ENCODE results near the gene FURIN.
"Not testable (repeated sequence)": the region's sequence is repeated elsewhere in the genome, so short reads cannot be mapped to it uniquely, and the experiment has no call there.

The FURIN gene

DNA sequence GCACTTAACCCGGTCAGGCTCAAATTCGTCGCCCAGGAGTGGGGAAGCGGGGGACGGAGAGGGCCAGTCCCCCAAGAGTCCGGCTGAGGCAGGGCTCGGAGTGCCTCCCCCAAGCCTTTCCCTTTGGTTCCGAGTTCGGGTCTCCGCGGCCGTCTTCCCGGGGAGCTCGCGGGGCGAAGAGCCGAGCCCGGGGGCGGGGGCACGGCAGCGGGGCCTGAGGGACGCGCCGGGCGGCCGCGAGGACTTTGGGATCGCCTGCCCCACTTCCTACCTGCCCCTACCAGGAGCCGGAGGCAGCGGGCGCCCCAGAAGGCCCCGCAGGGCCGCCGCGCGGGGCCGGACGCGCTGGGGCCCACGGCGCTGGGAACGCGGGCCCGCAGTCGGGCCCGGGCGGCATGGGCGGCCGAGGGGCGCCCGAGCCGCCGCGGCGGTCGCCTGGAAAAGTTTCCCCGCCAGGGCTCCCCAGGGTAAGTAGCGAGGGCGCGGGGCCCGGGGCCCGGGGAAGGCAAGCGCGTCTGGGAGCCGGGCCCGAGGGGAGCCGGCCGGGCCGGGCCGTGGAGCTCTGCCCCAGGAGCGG lies 2.8 kb downstream of the FURIN start:
- peak in 1 of 2 experiments; percentile 58 for DNase-seq

DNA sequence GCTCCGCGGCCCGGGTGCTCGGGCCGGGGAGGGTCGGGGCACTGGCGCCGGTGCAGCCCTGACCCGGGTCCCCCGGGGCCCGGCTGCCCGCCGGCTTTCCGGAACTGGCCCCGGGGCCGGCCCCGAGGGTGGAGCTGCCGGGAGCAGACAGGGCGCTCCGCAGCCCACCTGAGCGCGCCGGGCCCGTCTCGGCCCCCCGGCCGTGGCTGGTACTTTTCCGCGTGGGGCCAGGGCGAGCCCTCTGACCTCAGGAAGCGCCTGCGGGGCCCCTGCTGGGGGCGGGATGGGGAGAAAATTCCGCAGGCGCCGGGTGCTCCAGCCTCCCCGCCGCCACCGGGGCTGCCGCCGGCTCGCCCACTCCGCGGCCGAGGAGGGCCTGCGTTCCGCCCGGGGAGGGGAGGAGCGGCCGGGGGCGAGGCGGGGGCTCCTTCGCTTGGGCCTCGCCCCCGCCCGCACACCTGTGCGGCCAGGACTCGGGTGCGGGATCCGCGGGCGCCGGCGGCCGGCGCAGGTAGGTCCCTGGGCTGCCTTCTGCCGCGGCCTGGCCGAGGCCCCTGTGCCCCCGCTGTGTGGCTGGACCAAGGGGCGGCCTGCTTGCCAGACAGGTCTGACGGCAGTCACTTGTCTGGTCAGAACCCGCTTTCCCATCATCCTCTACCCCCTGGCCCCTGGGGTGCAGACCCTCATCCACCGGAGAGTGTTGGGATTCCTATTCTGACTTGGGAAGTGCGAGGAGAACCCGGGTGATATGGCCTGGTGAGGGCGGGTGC lies 3.5 kb downstream of the FURIN start:
- no peak for DNase-seq

DNA sequence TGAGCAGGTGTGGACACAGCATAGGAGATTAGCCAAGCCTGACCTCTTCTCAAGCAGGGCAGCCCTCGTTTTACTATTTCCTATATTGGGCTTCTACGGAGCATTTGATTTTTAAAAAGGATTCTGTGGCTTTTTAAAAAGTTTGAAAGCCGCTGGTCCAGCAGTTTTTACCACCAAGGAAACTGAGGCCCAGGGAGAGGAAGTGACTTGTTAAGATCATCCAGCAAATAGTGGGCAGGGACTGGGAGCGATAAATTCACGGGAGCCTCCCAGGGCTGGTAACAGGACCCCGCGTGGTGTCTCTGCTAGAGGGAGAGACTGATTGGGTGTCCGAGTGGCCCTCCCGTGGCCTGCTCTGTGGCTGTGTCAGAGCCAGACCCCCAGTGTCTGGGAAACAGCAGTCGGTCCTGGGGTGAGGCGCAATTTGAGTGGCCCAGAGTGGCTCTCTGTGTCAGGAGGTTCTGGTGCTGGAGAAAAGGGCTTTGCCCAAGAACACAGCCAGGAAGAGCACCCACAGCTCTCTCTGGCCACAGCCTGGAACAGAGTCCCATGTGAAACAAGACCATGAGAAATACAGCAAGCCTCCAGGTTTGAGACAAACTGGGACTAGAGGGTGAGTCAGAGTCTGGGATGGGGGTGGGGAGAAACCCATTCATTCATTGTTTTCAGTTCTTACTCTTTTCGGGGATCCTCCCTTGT lies 4.2 kb downstream of the FURIN start:
- peak; percentile 21 to 43 for DNase-seq

DNA sequence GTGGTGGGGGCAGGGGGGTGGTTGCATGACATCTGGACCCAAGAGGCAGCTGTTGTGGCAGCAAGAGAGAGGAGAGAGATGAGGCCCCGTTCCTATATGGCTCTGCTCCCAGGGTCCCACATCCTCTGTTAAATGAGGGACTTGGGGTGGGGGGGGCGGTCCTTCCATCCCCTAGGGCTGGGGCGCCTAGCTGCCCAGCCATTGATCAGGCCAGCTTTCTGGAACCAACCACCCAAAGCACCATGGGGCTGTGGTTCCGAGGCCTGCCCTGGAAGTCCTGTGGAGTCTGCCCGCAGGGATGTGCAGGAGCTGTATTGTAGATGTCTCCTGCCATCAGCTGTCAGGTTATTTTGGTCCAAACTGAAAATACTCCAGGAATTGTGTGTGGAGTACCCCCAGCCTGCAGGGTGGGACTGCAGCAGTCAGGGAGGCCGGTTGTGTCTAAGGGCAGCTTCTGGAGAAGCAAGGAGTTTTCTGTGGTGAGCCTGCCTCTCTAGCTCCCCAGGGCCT lies 5.2 kb downstream of the FURIN start:
- DNase-seq = no peak

DNA sequence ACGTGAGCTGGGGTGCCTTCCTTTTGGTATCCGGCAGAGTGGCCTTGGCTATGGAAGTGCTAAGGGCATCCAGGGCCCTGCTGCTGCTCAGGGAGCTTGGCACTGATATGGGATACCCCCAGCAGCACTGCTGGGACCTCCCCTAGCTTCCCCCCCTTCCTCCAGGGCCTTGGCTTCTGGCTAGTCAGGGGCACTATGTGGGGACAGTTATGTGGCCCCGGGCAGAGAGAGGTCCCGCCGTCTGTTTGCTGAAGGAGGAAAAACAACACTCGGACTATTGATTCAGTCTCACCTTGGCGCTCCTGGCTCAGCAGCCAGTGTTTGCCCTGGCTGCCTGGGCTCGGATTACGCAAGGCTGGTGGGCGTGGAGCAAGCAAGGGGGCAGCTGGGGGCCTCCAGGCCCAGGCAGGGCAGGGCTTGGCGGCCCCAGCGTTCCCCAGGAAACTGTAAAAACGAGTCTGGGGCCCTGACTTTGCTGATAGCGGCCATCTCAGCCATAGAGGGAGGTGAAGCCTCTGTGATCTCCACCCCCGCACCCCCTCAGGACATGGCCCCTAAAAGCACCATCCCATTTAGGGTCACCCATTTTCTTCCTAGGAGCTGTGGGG lies 5.7 kb downstream of the FURIN start:
- DNase-seq = no peak

DNA sequence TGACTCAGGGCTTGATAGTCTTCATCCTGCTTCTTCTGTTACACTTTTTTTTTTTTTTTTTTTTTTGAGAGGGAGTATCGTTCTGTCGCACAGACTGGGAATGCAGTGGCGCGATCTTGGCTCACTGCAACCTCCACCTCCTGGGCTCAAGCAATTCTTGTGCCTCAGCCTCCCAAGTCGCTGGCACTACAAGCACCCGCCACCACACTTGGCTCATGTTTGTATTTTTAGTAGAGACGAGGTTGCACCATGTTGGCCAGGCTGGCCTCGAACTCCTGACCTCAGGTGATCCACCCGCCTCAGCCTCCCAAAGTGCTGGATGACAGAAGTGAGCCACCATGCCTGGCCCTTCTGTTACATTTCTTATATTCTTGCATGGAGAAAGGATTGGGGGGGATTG lies 6.6 kb downstream of the FURIN start:
- DNase-seq = not testable (repeated sequence)

DNA sequence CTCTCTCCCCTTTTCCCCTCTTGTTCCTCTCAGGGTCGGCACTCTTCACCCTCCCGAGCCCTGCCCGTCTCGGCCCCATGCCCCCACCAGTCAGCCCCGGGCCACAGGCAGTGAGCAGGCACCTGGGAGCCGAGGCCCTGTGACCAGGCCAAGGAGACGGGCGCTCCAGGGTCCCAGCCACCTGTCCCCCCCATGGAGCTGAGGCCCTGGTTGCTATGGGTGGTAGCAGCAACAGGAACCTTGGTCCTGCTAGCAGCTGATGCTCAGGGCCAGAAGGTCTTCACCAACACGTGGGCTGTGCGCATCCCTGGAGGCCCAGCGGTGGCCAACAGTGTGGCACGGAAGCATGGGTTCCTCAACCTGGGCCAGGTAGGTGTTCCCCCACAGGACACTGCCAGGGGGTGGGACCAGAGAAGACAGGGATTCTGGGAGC lies 7.2 kb downstream of the FURIN start:
- DNase-seq = no peak

DNA sequence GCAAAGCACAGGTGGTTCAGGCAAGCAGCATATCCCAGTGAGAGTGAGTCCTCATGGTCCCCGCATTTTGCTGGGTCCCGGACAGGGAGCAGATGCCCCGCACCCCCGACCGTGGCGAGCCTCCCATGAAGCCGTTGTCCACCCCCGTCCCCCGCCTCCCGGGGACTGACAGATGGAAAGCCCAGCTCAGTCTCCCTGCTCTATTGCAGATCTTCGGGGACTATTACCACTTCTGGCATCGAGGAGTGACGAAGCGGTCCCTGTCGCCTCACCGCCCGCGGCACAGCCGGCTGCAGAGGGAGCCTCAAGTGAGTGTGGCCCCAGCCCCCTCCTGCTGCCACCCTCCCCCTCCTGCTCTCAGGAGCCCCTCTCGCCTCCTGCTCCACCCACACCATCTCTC lies 7.7 kb downstream of the FURIN start:
- DNase-seq = no peak

DNA sequence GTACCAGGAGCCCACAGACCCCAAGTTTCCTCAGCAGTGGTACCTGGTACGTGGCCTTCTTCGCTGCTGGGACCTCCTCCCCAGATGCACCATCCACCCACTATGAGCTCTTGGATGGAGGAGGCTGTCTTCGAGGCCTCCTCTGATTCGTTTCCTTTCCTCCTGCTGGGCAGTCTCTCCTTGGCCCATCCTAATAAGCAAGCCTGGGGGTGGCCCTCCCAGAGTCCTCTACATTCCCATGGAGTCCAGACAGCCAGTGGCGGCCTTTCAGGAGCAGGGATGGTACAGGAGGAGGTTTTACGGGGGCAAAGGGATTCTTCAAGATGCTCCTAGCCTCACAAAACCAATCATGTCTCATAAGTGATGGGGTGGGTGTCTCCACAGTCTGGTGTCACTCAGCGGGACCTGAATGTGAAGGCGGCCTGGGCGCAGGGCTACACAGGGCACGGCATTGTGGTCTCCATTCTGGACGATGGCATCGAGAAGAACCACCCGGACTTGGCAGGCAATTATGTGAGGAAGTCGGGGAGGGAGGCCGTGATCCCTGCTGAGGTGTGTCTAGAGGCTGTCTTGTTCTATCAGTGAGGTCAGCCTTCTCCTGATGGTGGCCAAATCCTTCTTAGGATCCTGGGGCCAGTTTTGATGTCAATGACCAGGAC lies 8.3 kb downstream of the FURIN start:
- no peak for DNase-seq

DNA sequence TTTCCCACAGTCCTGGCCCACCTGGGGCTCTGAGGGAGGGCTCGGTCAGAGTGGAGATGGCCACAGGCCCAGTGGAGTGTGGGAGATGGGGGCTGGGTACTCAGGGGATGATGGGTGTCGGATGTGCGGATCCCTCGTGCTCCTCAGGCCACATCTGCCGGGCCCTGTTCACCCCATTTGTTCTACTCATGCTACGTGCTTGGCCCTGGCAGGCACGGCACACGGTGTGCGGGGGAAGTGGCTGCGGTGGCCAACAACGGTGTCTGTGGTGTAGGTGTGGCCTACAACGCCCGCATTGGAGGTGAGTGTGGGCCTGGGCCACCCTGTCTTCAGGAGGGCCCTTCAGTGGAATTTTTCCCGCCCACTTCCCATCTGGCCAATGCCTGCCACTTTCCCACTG lies 8.9 kb downstream of the FURIN start:
- DNase-seq = no peak

DNA sequence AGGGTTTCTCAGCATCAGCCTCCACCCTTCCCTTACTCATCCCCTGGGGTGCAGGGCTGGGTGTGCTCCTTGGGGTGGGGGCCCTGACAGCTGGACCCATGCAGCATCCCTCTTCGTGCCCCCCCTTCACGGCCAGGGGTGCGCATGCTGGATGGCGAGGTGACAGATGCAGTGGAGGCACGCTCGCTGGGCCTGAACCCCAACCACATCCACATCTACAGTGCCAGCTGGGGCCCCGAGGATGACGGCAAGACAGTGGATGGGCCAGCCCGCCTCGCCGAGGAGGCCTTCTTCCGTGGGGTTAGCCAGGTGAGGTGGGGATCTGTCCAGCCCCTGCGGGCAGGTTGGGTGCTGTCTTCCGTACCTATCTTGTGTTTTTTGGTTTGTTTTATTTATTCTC lies 9.6 kb downstream of the FURIN start:
- no peak for DNase-seq

DNA sequence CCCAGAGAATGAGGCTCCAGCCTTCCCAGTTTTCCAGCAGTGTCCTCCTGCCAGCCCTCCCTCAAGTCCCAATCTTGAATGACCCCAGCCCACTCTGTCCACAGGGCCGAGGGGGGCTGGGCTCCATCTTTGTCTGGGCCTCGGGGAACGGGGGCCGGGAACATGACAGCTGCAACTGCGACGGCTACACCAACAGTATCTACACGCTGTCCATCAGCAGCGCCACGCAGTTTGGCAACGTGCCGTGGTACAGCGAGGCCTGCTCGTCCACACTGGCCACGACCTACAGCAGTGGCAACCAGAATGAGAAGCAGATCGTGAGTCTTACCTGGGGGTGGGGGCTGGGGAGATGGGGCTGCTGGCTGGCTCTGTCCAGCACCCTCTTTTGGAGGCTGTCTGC lies 10.3 kb downstream of the FURIN start:
- no peak for DNase-seq

DNA sequence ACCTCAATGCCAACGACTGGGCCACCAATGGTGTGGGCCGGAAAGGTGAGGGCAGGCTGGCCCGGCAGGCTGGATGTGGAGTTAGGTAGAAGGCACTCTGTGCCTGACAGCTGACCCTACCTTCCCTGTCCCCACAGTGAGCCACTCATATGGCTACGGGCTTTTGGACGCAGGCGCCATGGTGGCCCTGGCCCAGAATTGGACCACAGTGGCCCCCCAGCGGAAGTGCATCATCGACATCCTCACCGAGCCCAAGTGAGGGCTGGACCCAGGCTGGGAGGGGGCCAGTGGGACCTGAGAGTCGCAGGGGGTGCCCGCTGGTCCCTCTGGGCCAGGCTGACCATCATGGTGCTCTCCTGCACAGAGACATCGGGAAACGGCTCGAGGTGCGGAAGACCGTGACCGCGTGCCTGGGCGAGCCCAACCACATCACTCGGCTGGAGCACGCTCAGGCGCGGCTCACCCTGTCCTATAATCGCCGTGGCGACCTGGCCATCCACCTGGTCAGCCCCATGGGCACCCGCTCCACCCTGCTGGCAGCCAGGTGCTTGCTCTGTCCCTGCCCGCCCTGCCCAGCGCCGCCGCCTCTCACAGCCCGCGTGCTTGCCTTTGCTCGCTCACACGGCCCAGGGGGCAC lies 11.5 kb downstream of the FURIN start:
- no peak for DNase-seq

DNA sequence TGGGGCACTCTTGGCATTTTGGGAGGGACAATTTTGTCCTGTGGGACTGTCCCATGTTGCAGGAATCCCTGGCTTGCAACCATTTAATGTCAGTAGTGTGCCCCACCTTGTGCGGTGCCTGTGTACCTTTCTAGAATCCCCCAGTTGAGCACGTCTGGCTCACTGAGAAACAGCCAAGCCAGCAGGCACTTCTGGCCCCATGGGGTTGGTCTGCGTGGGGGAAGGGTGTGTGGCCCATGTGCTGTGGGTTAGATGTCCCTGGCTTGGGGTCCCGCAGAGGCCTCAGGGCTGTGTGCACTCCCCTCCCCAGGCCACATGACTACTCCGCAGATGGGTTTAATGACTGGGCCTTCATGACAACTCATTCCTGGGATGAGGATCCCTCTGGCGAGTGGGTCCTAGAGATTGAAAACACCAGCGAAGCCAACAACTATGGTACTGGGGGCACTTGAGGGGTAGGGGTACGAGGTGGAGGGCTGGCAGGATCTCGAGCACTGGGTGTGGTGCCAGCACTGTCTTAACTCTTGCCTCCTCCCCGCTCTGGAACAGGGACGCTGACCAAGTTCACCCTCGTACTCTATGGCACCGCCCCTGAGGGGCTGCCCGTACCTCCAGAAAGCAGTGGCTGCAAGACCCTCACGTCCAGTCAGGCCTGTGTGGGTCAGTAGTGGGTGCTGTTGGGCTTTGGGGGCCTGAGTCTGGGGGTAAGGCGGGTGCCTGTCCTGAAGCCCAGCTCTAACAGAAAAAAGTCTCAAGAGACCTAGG lies 12.2 kb downstream of the FURIN start:
- no peak for DNase-seq

DNA sequence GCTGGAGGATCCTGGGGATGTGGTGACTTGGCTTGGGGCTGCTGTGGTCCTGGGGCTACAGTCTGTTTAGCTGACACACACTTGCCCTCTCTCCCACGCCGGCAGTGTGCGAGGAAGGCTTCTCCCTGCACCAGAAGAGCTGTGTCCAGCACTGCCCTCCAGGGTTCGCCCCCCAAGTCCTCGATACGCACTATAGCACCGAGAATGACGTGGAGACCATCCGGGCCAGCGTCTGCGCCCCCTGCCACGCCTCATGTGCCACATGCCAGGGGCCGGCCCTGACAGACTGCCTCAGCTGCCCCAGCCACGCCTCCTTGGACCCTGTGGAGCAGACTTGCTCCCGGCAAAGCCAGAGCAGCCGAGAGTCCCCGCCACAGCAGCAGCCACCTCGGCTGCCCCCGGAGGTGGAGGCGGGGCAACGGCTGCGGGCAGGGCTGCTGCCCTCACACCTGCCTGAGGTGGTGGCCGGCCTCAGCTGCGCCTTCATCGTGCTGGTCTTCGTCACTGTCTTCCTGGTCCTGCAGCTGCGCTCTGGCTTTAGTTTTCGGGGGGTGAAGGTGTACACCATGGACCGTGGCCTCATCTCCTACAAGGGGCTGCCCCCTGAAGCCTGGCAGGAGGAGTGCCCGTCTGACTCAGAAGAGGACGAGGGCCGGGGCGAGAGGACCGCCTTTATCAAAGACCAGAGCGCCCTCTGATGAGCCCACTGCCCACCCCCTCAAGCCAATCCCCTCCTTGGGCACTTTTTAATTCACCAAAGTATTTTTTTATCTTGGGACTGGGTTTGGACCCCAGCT lies 13.0 kb downstream of the FURIN start:
- no peak for DNase-seq

DNA sequence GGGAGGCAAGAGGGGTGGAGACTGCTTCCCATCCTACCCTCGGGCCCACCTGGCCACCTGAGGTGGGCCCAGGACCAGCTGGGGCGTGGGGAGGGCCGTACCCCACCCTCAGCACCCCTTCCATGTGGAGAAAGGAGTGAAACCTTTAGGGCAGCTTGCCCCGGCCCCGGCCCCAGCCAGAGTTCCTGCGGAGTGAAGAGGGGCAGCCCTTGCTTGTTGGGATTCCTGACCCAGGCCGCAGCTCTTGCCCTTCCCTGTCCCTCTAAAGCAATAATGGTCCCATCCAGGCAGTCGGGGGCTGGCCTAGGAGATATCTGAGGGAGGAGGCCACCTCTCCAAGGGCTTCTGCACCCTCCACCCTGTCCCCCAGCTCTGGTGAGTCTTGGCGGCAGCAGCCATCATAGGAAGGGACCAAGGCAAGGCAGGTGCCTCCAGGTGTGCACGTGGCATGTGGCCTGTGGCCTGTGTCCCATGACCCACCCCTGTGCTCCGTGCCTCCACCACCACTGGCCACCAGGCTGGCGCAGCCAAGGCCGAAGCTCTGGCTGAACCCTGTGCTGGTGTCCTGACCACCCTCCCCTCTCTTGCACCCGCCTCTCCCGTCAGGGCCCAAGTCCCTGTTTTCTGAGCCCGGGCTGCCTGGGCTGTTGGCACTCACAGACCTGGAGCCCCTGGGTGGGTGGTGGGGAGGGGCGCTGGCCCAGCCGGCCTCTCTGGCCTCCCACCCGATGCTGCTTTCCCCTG lies 13.8 kb downstream of the FURIN start:
- DNase-seq = no peak

DNA sequence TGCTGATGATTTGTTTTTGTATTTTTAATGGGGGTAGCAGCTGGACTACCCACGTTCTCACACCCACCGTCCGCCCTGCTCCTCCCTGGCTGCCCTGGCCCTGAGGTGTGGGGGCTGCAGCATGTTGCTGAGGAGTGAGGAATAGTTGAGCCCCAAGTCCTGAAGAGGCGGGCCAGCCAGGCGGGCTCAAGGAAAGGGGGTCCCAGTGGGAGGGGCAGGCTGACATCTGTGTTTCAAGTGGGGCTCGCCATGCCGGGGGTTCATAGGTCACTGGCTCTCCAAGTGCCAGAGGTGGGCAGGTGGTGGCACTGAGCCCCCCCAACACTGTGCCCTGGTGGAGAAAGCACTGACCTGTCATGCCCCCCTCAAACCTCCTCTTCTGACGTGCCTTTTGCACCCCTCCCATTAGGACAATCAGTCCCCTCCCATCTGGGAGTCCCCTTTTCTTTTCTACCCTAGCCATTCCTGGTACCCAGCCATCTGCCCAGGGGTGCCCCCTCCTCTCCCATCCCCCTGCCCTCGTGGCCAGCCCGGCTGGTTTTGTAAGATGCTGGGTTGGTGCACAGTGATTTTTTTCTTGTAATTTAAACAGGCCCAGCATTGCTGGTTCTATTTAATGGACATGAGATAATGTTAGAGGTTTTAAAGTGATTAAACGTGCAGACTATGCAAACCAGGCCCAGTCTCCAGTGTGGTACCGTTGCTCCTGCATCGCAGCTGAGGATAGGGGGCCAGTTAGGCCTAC lies 14.6 kb downstream of the FURIN start:
- no peak for DNase-seq

DNA sequence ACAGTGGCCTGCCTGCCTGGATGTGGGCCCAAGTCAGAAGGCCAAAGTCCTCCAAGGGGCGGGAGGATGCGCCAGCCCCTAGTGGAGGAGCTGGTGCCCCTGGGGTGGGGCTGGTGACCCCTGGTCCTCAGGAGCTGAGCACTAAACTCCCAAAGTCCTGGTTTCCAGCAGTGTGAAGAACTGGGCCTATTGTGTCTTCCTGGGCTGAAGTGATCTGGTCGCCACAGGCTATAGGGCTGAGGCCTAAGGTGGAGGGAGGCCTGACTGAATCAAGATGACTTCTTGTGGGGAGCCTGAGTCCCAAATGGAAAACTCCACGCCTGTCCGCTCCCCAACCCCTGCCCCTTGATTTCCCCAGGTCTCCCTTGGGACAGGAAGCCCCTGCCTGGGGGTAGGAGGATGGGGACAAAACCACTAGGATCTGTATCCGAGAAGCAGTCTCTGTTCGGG lies 15.2 kb downstream of the FURIN start:
- no peak for DNase-seq

Data from SW 1271 (cell line).